Colonic mucosa (tissue), 4 donors: ENCODE measurements around the gene ATP8A1. TPM values are rescaled to one million over a fixed set of nuclear protein-coding genes. Genes with fewer than 3 reads are reported as not detected.

Source experiments
- DNase-seq: peaks from one replicate; pipeline ENCODE4 v3.0.0-alpha.2; 2020
- H3K27ac ChIP-seq: fragments of 200-600 bp; one replicate; pipeline ENCODE4 v1.8.0; 2021
- H3K27me3 ChIP-seq: fragments of 200-600 bp; one replicate; pipeline ENCODE4 v1.8.0; 2021
- H3K36me3 ChIP-seq: fragments of 200-600 bp; one replicate; pipeline ENCODE4 v1.8.0; 2021
- H3K4me1 ChIP-seq: fragments of 200-600 bp; one replicate; pipeline ENCODE4 v1.8.0; 2021; ENCODE audit warnings: mild to moderate bottlenecking
- H3K4me3 ChIP-seq: fragments of 200-600 bp; one replicate; pipeline ENCODE4 v1.8.0; 2021
- H3K9ac ChIP-seq, 2 donors: one replicate each; pipeline ENCODE4 v1.7.0; 2013; ENCODE audit warnings: control low read depth in 2 of 2, low read depth in 2 of 2, low read length in 2 of 2
- H3K9me3 ChIP-seq: fragments of 200-600 bp; one replicate; pipeline ENCODE4 v1.8.0; 2021
- CTCF ChIP-seq: fragments of 200-600 bp; IDR thresholded peaks from one replicate; pipeline ENCODE4 v1.8.0; 2022; ENCODE audit warnings: antibody characterized with exemption, mild to moderate bottlenecking
- intact Hi-C: fragments of 100-400 bp; cut with DNase I; formaldehyde crosslinking; loops from one replicate; pipeline ENCODE4 v1.14.1; 2022
- total RNA-seq, 2 donors: library from RNA; stranded (reverse); fragmentation: NEBNext Ultra II Directional in 1 of 2; extraction: Animal tissue kit (Norgen Biotek cat#: 25700) in 1 of 2; gene quantifications; one replicate each; pipeline ENCODE4 v1.2.1, GENCODE V29; 2021
- donor health status: healthy.
- donor health status: DM: no; HTN: no; CAD: no.
- donor health status: DM: no; HTN: no; CAD: no.

The ATP8A1 gene
- total RNA-seq, 2 donors from 2014 or later: 19.1 to 34.0 TPM

- Histone ChIP-seq H3K36me3 (no peaks in the 10 kb centered on the region), H3K9ac (no peak overlapping the region), H3K27me3 (no peaks in the 10 kb centered on the region), H3K4me3 (no peak overlapping the region), H3K27ac (no peak overlapping the region), H3K9me3 (no peaks in the 10 kb centered on the region), H3K4me1 (no peaks in the 10 kb centered on the region)
- no peak for TF ChIP-seq CTCF
- DNase-seq: no peak
- intact Hi-C loops: no loop called here
Observed at GRCh38 chr4:42425146-42426065, 231.5 kb downstream of the ATP8A1 start.

GRCh38 chr4:42420140-42420539 is 236.8 kb downstream of the ATP8A1 start:
- Histone ChIP-seq H3K9ac (no peak overlapping the region), H3K27ac (no peak overlapping the region), H3K4me1 (no peaks in the 10 kb centered on the region), H3K36me3 (no peaks in the 10 kb centered on the region), H3K9me3 (no peaks in the 10 kb centered on the region), H3K27me3 (no peaks in the 10 kb centered on the region), H3K4me3 (no peak overlapping the region)
- DNase-seq: no peak
- TF ChIP-seq CTCF: no peak
- intact Hi-C loops: no loop called here

- no peak overlapping the region for H3K27ac ChIP-seq
- no peak for DNase-seq
Observed at GRCh38 chr4:42417550-42417949, 239.4 kb downstream of the ATP8A1 start.

GRCh38 chr4:42416017-42416416 is 240.9 kb downstream of the ATP8A1 start:
- TF ChIP-seq CTCF: no peak
- no peaks in the 10 kb centered on the region for H3K27me3 ChIP-seq
- no peaks in the 10 kb centered on the region for H3K36me3 ChIP-seq
- H3K27ac ChIP-seq: no peak overlapping the region
- H3K4me1 ChIP-seq: no peaks in the 10 kb centered on the region
- H3K9me3 ChIP-seq: no peaks in the 10 kb centered on the region
- intact Hi-C loops: no loop called here
- no peak overlapping the region for H3K9ac ChIP-seq
- no peak for DNase-seq
- no peak overlapping the region for H3K4me3 ChIP-seq

More at GRCh38 chr4:42417550-42417949, 239.4 kb downstream of the ATP8A1 start:
- TF ChIP-seq CTCF: no peak
- no peaks in the 10 kb centered on the region for H3K4me1 ChIP-seq
- intact Hi-C loops: no loop called here
- H3K4me3 ChIP-seq: no peak overlapping the region
- no peaks in the 10 kb centered on the region for H3K27me3 ChIP-seq
- no peaks in the 10 kb centered on the region for H3K9me3 ChIP-seq
- H3K36me3 ChIP-seq: no peaks in the 10 kb centered on the region
- no peak overlapping the region for H3K9ac ChIP-seq

GRCh38 chr4:42415281-42415680 is 241.6 kb downstream of the ATP8A1 start:
- no peaks in the 10 kb centered on the region for H3K9me3 ChIP-seq
- H3K9ac ChIP-seq: no peak overlapping the region
- intact Hi-C loops: no loop called here
- H3K27ac ChIP-seq: no peak overlapping the region
- no peaks in the 10 kb centered on the region for H3K36me3 ChIP-seq
- no peak for DNase-seq
- no peaks in the 10 kb centered on the region for H3K27me3 ChIP-seq
- no peak for TF ChIP-seq CTCF
- no peak overlapping the region for H3K4me3 ChIP-seq
- H3K4me1 ChIP-seq: no peaks in the 10 kb centered on the region
